Measurements from ENCODE around the gene KLK15.

The KLK15 gene

GRCh38 chr19:50850738-50851137, 17.4 kb upstream of the KLK15 start:
- in situ Hi-C loops (cut with MboI; ENCODE audit: low sequenced_read_pairs, unreplicated experiment): no loop called here
- DNase-seq (ENCODE audit: low spot score): no peak
- no peak for TF ChIP-seq CTCF (IDR thresholded peaks at IDR 0.05; ENCODE audit: borderline replicate concordance, control extremely low read depth, extremely low read depth, insufficient read depth, missing control alignments)

GRCh38 chr19:50844296-50844935, 11.0 kb upstream of the KLK15 start:
- no peak for TF ChIP-seq CTCF (IDR thresholded peaks at IDR 0.05; ENCODE audit: borderline replicate concordance, control extremely low read depth, extremely low read depth, insufficient read depth, missing control alignments)
- no peak for DNase-seq (ENCODE audit: low spot score)
- in situ Hi-C loops (cut with MboI; ENCODE audit: low sequenced_read_pairs, unreplicated experiment): no loop called here

- in situ Hi-C loops (cut with MboI; ENCODE audit: low sequenced_read_pairs, unreplicated experiment): no loop called here
- no peak for DNase-seq (ENCODE audit: low spot score)
- no peak for TF ChIP-seq CTCF (IDR thresholded peaks at IDR 0.05; ENCODE audit: borderline replicate concordance, control extremely low read depth, extremely low read depth, insufficient read depth, missing control alignments)
Measured at GRCh38 chr19:50843701-50844221, 10.4 kb upstream of the KLK15 start.

GRCh38 chr19:50843205-50843604, 9.8 kb upstream of the KLK15 start:
- in situ Hi-C loops (cut with MboI; ENCODE audit: low sequenced_read_pairs, unreplicated experiment): no loop called here
- DNase-seq (ENCODE audit: low spot score): no peak
- no peak for TF ChIP-seq CTCF (IDR thresholded peaks at IDR 0.05; ENCODE audit: borderline replicate concordance, control extremely low read depth, extremely low read depth, insufficient read depth, missing control alignments)

- no peak for TF ChIP-seq CTCF (IDR thresholded peaks at IDR 0.05; ENCODE audit: borderline replicate concordance, control extremely low read depth, extremely low read depth, insufficient read depth, missing control alignments)
- in situ Hi-C loops (cut with MboI; ENCODE audit: low sequenced_read_pairs, unreplicated experiment): no loop called here
- DNase-seq (ENCODE audit: low spot score): no peak
Measured at GRCh38 chr19:50842130-50842529, 8.8 kb upstream of the KLK15 start.

- no peak for TF ChIP-seq CTCF (IDR thresholded peaks at IDR 0.05; ENCODE audit: borderline replicate concordance, control extremely low read depth, extremely low read depth, insufficient read depth, missing control alignments)
- in situ Hi-C loops (cut with MboI; ENCODE audit: low sequenced_read_pairs, unreplicated experiment): no loop called here
- DNase-seq (ENCODE audit: low spot score): no peak
Measured at GRCh38 chr19:50839712-50840655, 6.6 kb upstream of the KLK15 start.
